ENCODE results near the gene SFSWAP. TPM values are rescaled to one million over a fixed set of nuclear protein-coding genes. Genes with fewer than 3 reads are reported as not detected.

SFSWAP gene
- total RNA-seq, 1 donor from 2014 or later, result 21.9 TPM

DNA sequence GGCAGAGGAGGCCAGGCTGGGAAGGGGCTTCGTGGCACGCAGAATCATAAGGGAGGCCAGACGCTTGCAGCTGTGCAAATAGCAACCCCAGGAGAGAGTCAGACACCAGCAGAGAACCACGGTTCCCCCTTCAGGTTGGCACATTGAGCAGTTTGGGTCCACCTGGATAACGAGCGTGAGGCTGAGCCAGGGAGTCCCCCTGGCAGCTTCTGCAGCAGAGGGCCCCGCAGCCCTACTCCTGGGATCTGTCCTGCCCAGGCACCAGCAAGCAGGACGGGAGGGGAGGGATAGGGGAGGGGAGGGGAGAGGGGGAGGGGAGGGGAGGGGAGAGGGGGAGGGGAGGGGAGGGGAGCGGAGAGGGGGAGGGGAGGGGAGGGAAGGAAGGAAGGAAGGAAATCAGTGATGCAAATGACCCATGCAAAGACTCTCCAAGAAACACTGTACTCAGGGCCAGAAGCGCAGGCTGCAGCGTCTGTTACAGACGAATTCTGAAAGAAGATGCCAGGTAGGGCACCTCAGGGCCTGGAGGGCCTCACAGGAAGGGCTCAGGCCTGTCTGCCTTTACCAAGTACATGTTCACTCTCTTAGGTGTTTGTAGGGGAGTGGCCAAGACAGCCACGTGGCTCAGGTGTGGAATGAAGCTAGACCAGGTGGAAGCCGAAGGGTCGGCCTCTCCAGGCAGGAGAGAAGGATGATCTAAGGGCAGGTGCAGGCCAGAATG, 85.0 kb downstream of the SFSWAP start:
- no peaks in the 10 kb centered on the region for H3K27me3 ChIP-seq (ENCODE audit: low read depth)
- intact Hi-C loops (cut with micrococcal nuclease), result no loop called here
- no peak overlapping the region for H3K4me3 ChIP-seq
- DNase-seq, result no peak
- H3K9me3 ChIP-seq (replicated peaks), result no peaks in the 10 kb centered on the region
- TF ChIP-seq, protein P1, sequence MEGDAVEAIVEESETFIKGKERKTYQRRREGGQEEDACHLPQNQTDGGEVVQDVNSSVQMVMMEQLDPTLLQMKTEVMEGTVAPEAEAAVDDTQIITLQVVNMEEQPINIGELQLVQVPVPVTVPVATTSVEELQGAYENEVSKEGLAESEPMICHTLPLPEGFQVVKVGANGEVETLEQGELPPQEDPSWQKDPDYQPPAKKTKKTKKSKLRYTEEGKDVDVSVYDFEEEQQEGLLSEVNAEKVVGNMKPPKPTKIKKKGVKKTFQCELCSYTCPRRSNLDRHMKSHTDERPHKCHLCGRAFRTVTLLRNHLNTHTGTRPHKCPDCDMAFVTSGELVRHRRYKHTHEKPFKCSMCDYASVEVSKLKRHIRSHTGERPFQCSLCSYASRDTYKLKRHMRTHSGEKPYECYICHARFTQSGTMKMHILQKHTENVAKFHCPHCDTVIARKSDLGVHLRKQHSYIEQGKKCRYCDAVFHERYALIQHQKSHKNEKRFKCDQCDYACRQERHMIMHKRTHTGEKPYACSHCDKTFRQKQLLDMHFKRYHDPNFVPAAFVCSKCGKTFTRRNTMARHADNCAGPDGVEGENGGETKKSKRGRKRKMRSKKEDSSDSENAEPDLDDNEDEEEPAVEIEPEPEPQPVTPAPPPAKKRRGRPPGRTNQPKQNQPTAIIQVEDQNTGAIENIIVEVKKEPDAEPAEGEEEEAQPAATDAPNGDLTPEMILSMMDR (IDR thresholded peaks at IDR 0.05; ENCODE audit: borderline replicate concordance), result no peak
- peaks cover 87% of the 10 kb centered on the region for H3K36me3 ChIP-seq
- no peaks in the 10 kb centered on the region for H3K4me1 ChIP-seq
- no peak overlapping the region for H3K27ac ChIP-seq (replicated peaks)

GRCh38 chr12:131796411-131796736, 85.5 kb downstream of the SFSWAP start:
- Histone ChIP-seq H3K4me3 (no peak overlapping the region), H3K27ac (replicated peaks) (no peak overlapping the region), H3K36me3 (peaks cover 81% of the 10 kb centered on the region), H3K4me1 (no peaks in the 10 kb centered on the region), H3K27me3 (ENCODE audit: low read depth) (no peaks in the 10 kb centered on the region), H3K9me3 (replicated peaks) (no peaks in the 10 kb centered on the region)
- DNase-seq, result no peak
- TF ChIP-seq, protein P1 (IDR thresholded peaks at IDR 0.05; ENCODE audit: borderline replicate concordance), result no peak
- intact Hi-C loops (cut with micrococcal nuclease), result no loop called here

DNA sequence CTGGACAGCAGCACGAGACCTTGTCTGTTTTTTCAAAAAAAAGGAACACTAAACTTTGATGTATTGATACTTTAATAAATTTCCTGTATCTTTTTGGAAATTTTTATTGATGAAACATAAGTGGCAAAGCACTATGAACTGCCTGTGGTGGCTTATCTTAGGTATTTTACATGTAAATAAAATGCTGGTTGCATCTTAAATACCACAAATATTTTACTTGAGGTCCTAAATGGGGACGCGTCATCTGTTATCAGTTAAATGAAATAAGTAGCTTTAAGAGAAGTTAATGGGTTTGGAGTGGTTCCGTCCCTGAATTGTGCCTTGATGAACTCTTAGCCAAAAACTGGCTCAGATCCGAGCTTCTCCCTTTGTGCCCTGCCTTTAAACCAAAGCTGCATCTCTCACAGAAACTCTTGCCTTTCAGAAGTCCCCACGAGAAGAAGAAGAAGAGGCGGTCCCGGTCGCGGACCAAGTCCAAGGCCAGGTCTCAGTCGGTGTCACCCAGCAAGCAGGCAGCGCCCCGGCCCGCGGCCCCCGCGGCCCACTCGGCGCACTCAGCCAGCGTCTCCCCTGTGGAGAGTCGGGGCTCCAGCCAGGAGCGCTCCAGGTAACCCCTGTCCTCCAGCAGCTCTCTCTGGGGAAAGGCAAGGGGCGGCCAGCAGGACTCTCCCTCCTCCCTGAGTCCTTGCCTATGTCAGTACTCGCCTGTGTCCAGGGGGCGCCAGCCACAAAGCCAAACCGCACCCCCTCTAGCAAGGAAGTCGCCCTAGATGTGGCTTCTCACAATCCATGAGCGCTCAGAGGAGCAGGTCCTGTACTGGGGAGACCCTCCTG, 86.1 kb downstream of the SFSWAP start:
- Histone ChIP-seq H3K4me3 (no peak overlapping the region), H3K9me3 (replicated peaks) (no peaks in the 10 kb centered on the region), H3K36me3 (peaks cover 79% of the 10 kb centered on the region), H3K27ac (replicated peaks) (no peak overlapping the region), H3K27me3 (ENCODE audit: low read depth) (no peaks in the 10 kb centered on the region), H3K4me1 (no peaks in the 10 kb centered on the region)
- DNase-seq, result no peak
- intact Hi-C loops (cut with micrococcal nuclease), result no loop called here
- TF ChIP-seq, protein P1 (IDR thresholded peaks at IDR 0.05; ENCODE audit: borderline replicate concordance), result no peak

DNA sequence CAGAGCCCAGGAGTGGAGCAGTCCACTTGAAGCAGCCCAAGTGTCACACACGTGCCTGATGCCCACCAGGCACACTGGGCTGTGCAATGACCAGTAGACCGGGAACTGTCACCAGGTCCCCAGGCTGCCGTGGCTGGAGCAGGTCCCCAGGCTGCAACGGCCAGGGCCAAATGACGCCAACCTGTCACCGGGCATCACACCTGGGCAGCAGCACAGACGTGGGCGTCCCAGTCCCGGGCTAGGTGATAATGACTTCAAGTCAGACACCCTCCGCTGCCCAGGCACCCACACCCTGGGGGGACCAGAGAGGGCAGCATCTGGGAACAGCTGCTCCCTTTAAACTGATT, 86.7 kb downstream of the SFSWAP start:
- no peaks in the 10 kb centered on the region for H3K27me3 ChIP-seq (ENCODE audit: low read depth)
- DNase-seq, result no peak
- TF ChIP-seq, protein P1 (IDR thresholded peaks at IDR 0.05; ENCODE audit: borderline replicate concordance), result no peak
- no peak overlapping the region for H3K27ac ChIP-seq (replicated peaks)
- no peak overlapping the region for H3K4me3 ChIP-seq
- no peaks in the 10 kb centered on the region for H3K4me1 ChIP-seq
- H3K9me3 ChIP-seq (replicated peaks), result no peaks in the 10 kb centered on the region
- intact Hi-C loops (cut with micrococcal nuclease), result no loop called here
- H3K36me3 ChIP-seq, result peaks cover 79% of the 10 kb centered on the region

DNA sequence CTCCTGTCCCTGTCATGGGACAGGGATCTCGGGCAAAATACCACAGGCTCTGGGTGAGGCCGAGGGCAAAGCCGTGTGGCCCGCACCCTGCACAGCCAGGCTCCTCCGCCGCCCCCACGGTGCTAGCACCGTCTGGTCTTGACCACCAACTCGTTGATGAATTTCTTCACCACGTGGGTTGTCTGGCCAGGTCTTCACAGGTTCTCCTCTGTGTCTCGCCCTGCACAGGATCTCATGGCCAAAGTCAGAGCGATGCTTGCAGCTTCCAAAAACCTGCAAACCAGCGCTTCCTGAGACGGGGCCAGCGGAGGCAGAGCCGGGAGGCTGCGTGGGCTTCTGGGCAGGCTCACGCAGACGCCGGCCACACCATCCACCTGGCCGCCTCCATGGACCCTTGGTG, 88.3 kb downstream of the SFSWAP start:
- no peak overlapping the region for H3K4me3 ChIP-seq
- H3K27me3 ChIP-seq (ENCODE audit: low read depth), result no peaks in the 10 kb centered on the region
- H3K36me3 ChIP-seq, result peaks cover 68% of the 10 kb centered on the region
- no peaks in the 10 kb centered on the region for H3K4me1 ChIP-seq
- no peak for DNase-seq
- no peaks in the 10 kb centered on the region for H3K9me3 ChIP-seq (replicated peaks)
- intact Hi-C loops (cut with micrococcal nuclease), result no loop called here
- no peak overlapping the region for H3K27ac ChIP-seq (replicated peaks)
- TF ChIP-seq, protein P1 (IDR thresholded peaks at IDR 0.05; ENCODE audit: borderline replicate concordance), result no peak
